Fibroblast of peridontal ligament (primary cell): ENCODE data around the gene PHKB.

Experiments used
- DNase-seq: peaks from one replicate; pipeline ENCODE4 v3.0.0-alpha.2; 2010; ENCODE audit errors: extremely low read depth

The PHKB gene

DNA sequence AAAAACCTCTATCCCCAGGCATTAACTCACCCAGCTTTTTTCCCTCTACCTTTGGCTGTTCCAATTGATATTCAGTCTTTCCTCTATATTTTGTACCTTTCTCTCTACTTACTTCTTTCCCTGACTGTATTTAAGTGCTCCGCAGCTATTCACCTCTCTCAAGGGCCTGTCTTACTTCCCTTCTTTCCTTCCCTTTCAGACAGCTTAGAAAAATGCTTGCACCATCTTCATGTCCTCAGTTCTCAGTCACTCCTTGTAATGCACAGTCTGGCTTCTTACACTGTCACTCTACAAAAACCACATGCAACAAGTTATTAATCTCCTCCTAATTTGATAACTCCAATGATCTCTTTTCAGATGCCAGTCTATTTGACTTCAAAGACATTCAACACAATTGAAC is 163.4 kb downstream of the PHKB start:
- DNase-seq = no peak

DNA sequence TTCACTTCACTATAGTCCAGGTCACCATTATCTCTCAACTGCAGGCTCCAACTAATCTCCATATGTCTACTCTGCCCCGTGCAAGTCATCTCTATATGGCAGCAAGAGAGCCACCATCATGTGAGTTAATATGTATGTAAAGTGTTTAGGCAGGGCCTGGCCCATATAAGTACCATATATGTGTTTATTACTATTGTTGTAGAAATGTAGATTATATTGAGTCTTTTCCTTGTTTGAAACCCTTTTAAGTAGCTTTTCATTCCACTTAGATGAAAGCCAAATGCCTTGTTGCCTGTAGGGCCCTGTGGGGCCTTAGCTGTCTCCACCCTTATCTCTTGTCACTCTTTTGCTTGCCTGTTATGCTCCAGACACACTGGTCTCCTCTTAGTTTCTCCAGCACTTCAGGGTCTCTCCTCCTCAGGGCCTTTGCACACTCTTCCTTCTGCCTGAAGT is 164.0 kb downstream of the PHKB start:
- no peak for DNase-seq

DNA sequence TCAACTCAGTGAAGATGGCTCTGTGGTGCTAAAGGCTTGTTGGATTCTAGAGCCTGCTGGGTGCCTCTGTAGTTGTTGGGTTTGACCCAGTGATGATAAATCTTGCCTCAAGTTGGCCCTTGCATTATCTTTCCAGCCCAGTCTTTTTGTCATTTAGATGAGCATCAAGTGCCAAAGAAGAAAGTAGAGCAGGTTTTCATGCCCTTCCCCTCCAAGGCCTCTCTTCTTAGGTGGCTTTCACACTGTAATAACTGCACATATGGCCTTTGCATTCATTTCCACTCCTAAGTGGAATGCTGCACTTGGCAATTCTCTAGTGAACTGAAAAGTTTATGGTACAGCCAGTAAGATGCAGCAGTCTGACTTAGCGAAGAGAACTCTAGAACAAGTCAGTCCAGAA is 165.1 kb downstream of the PHKB start:
- no peak for DNase-seq

DNA sequence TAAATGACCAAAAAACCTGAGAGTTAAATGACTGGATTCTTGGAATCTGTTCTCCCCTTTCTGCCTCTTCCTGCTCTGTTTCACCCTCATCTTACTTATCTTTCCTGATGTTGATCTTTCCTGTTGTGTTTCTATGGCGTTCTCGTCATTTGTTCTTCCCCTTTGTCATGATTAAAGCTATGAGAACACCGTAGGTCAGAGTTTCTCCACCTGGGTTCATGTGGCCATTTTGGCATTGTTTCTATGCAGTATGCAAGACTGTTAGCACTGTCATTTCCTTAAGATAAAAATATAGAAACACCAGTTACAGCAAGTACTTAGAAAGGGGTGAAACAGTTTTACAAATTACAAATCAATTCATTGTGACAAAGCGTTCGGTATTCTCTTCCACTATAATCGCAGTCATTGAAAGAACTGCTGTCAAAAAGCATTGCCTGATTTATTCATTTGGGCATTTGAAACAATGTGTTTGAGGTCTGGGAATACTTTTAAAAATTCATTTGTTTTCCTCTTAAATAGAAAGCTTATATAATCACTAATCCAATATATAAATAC is 166.0 kb downstream of the PHKB start:
- DNase-seq = no peak

DNA sequence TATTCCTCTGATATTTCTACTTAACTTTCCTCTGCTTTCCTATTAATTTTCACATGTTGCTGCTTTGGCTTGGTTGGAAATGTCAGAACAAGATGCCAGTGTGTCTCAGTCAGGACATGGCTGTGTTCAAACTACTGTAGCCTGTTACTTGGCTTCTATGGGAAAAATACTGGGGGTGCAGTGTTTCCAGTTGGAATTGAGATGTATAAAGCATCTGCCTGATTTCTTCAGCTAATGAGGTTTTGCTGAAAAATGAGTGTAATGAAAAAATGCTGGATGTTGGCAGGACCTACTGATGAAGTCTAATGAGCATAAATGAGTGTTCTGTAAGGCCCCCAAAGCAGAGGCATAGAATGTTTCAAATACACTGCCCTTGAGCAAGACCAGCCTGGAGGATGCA is 166.6 kb downstream of the PHKB start:
- DNase-seq = no peak

DNA sequence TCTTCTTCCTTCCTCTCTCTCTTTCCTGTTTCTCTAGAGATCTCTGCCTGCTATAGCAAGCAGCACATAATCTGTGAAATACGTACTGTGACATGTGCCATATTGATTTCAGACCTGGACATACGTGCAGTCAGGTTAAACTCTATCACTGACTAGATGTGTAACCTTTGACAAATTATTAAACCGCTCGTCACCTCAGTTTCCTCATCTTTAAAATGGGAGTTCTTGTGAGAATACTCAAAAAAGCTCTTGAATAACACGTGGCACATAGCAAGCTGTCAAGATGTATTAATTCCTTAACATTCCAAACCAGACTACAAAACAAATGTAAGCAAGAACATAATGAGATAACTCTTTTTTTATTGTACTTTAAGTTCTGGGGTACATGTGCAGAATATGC is 170.0 kb downstream of the PHKB start:
- no peak for DNase-seq

DNA sequence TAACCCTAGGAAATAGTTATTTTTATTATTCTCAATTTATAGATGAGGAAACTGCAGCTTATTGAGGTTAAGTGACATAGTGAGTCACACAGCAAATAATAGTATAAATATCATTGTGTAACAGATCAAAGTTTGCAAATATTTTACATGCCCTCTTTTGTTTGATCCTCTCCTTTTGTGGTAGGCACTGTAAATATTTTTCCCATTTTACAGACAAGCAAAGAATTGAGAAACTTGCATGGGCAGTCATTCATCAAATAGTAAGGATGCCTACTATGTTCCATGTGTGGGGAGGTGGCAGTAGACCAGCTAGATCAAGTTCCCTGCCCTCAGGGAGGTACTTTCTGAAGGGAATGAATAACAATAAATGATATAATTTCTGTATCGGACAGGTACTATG is 173.0 kb downstream of the PHKB start:
- no peak for DNase-seq

DNA sequence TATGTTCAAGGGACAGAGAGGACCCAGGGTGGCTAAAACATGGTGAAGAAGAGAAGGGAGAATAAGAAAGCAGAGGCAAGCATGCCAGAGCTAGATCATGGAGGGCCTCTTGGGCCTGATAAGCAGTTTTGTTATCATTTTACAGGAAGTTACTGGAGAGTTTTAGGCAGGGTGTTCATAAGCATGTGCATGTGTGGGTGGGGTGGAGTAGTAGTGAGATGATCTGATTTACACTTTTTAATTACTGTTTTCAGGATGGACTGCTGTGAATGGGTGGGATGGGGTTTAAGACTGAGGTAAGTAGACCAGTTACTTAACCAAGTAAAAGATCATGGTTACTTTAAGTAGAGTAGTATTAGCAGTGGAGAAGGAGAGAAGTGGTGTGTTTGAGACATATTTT is 173.6 kb downstream of the PHKB start:
- DNase-seq = no peak

DNA sequence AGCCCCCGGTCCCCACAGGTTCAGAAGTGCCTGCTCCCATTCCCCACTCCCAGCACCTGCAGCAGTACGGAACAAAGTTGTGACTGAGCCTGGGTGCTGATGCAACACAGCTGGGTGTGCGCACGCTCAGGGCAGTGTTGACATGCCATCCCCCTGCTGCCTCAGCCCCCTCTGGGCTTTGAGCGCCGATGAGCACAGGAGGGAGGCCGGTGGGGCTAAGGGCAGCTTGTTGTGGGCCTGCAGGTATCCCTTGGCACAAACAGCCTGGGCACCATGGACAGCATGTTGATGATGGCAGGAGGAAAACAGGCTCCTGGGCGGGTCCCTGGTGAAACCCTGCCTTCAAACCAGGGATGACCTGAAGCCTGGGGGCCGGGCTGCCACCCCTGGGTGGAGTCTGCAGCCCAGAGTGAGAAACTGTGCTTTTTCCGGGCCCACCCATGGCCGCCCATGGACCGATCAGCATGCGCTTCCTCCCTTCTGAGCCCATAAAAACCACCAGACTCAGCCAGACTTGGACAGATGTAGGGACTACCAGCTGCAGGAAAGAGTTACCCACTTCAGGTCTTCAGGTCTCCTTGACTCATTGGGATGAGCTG is 175.5 kb downstream of the PHKB start:
- DNase-seq = no peak

DNA sequence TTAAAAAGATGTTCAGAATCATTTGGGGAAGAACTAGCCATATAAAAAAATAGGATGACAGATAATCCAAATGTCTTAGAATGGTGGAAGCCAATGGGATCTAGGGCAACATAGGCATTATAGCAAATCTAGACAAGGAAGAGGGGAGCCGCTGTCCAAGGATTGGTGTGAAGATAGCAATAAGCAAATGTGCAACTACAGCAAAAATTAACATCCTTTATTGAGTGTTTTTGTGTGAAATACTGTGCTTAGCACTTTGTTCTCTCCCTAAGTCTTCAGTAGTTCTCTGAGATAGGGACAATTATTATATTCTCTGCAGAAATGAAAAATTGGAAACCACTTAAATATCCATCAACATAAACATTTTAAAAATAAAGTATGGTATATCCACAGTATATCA is 177.0 kb downstream of the PHKB start:
- no peak for DNase-seq

DNA sequence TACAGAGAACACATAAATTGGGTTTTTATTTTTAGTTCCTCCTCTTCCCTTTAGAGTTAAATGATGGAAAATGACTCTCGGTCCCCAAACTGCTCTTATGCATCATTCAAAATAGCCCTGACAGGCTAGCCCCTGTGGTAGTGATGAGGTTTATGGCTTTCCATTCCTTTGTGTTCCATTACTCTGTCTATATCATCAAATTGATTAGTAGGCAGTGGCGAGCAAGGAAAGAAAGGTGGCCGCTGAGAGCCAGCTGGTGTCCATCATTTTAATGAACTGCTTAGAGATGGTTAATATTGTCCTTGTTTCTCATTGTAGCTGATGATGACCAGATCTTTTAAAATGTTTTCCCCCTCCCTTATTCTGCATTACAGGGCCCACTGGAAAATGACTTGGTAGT is 179.5 kb downstream of the PHKB start:
- no peak for DNase-seq

DNA sequence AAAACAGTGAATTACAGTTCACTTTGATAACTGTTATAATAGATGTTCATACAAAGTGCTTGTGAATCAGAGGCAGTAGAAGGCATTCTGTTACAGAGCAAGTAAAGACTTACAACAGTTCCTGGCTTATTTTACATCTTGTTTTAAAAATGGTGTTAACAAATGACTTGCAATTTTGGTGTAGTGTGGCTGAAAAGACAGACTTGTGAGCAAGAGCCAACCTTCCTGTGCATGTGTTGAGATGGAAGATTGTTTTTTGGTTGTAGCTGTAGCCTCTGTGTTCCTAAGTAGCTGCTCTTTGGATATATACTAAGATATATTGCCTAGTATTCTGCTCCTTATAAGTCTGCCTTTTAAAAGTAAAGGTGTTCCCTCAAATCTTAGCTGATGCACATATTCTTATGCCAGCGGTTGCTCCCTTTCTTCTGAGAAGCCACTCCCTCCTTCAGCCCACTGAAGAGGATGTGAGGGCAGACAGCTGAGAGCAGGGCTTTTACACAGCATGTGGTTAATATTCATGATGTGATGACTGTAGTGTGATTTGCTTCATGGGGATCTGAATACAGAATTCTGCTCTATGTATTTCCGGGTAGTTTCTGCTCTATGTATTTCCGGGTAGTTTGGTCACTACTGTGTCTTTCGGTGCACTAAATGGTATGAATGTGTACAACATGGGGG is 182.3 kb downstream of the PHKB start:
- DNase-seq = no peak

DNA sequence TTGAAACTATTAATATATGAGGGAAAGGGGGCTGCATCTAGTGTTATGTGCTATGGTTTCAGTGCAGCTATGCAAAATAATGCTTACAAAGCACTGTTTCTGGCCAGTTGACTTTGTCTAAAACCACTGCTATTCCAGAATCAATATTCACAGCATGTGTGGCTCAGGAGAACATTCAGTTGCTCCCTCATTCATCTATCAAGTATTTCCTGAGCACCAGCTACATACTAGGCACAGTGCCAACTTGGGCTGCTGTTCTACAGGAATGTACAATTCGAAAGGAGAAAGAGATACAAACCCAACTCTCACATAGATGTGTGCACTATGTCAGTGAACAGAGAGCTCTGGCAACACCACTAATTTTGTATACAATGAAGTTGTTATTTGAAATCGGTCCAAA is 183.0 kb downstream of the PHKB start:
- DNase-seq = peak; percentile 79

DNA sequence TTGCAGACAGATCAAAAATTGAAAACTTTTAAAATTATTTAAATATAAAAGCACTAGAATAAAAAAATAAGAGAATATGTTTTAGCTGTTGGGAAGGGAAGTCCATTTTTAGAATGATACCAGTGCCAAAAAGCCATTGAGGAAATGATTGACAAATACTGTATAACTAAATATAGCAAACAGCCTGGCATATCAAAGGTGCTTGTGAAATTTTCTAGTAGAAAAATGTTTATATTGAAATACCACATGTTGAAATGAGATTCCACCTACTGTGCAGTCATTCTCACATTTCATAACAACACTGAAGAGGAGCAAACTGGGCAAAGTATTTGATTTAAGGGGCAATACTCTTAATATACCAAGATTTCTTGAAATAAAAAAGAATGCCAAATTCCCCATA is 183.5 kb downstream of the PHKB start:
- peak; percentile 51 for DNase-seq

DNA sequence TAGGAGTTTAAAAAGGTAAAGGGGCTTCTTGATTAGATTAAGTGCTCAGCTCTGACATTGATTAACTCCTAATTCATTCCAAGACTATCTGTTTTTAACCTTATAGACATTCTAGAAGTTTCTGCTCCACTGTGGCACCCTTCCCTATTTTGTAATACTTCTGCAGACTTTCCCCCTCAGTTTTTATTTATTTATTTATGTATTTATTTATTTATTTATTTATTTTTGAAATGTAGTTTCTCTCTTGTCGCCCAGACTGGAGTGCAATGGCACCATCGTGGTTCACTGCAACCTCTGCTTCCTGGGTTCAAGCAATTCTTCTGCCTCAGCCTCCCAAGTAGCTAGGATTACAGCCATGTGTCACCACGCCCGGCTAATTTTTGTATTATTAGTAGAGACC is 185.8 kb downstream of the PHKB start:
- DNase-seq = no peak

DNA sequence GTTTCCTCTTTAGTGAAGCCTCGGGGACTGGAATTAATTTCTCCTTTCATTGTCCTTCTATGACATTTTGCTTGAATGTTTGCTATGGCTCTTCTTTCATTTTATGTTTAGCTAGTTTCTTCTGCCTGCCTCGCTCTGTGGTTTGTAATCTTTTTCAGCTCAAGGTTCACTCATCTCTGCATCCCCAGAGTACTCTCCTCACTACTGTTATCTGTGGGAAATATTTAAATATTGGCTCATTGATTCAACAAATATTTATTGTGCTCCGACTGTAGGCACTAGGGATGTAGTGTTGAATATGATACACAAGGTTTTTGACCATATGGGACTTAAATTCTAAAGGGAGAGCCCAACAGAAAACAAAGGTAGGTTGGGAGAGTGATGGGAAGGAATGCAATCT is 195.9 kb downstream of the PHKB start:
- no peak for DNase-seq

DNA sequence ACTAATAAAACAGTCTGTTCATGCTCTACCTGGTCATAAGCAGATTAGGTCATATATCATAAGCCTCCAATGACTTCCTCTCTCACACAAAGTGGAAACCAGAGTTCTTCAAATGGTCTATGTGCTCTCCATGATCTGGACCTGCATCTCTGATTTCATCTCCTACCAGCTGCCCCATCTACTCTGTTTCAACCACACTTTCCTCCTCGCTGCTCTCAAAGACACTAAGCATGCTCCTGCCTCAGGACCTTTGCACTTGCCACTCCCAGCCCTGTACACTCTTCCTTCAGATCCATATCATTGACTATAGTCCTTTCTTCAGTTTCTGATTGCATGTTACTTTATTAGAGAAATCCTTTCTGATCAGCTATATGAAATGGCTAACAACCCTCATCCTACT is 196.8 kb downstream of the PHKB start:
- no peak for DNase-seq

DNA sequence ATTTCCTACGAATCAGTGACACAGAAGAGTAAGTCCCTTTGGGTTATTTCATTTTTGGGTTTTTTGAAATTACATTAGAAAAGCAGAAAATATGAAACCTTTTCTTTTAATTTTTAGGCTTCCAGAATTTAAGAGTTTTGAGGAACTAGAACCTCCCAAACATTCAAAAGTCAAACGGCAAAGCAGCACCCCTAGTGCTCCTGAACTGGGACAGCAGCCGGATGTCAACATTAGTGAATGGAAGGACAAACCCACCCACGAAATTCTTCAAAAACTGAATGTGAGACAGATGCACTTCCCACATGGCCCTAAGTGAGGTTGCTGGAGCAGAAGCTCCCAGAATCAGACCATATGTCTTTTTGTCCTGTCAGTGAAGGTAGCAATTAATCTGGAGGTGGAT is 199.4 kb downstream of the PHKB start:
- DNase-seq = no peak

DNA sequence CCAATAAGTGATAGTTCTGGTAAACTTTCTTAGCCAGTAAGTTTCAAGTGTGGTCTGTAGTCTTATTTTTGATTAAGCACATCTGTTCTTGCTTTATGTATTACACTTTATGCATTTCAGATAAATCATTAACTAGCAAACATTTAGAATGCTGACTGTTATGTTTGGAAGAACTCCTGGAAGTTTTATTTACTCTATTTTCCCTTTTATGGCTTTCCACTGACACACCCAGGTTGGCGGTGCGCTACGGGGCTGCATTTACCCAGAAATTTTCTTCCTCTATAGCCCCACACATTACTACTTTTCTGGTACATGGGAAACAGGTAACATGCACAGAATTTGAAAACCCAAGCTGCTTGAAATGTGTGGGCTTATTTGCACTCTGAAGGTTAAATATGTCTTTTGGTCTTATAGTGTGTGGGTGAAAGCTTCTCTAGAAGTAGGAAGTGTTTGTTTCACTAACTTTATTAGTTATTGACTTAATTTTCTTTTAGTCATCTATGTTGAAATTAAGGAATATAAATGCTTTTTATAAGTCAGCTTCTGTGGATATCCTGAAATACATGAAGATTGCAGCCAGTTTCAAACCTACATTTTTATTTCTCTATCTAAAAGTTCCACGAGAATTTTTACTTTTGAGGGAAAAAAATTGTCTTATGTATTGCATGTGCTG is 203.7 kb downstream of the PHKB start:
- DNase-seq = peak; percentile 57

DNA sequence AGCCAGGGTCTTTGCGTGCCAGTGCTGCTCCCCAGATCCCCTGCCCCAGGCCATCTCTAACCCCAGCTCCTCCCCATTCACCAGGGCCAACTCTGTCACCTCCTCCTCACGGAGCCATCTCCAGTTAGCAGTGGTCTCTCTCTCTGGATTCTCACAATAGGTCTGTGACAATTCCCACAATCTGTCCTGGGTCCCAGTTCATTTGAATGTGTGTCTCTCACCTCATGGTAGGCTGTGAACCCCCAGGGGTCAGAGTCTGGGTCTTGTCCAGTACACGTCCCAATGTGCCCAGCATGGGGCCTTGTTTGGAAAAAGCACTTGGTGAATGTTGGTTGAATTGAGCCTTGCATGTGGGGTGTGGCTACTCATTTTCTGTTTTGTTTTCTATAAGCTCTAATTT is 205.3 kb downstream of the PHKB start:
- DNase-seq = no peak

DNA sequence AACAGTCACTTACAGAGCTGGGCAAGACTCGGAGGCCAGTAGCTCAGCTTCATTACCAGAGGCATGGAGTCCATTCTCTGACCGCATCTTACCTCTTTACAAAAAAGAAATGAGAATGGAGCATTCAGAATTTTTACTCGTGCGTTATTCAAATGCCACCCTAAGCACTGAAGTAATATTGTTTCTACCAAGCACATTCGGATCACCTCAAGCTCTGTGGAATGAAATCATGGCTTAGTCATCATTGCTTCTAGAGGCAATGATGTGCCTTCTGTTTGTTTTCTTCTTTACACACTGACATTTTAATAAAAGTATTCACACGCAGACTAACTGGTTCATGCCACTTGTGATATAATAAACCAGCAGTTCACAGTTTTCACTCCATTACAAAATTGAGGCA is 206.8 kb downstream of the PHKB start:
- no peak for DNase-seq

DNA sequence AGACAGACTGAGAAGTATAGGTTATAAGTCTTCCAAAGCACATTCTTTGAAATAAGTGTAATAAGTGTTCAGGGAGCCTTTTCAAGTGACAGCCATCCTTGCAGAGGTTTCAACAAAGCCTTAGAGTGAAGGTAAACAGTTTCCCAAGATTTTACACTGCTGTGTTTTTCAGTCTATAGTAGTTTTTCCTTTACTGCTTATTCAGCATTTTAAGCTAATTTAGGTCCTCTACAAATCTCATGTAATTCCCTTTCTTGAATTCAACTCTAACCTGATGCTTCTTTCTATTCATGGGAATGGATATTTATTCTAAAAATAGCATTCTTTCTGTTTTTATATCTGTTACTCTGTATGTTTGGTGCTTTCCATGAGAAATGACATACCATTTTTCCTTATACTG is 211.3 kb downstream of the PHKB start:
- no peak for DNase-seq

DNA sequence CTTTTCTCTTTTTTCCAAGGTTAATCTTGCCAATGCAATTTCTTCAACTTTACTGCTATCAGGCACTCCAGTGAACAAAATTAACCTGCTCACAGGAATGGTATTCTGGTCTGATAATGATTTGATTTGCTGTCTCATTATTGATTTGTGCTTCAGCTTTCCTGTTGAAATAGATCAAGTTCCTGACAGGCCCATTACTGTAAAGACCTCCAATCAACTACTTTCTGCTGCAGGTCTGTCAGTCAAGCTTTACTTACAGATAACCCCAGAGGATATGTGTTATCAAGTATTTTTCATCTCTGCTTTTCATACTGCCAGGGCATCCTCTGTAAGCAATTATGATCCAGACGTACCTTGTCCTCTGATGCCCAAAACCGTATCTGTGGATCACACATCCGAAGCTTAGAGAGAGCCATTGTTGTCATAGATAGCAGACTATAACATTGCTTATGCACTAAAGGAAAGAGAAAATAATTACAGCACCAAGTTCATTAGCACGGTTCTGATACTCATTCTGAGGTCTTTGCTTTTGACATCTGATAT is 215.6 kb downstream of the PHKB start:
- DNase-seq = no peak
